Esophagus muscularis mucosa (tissue), 4 donors: Measurements from ENCODE around the gene CFAP97. TPM values are rescaled to one million over a fixed set of nuclear protein-coding genes. Genes with fewer than 3 reads are reported as not detected.

Source experiments
- DNase-seq: peaks from one replicate; pipeline ENCODE4 v3.0.0-alpha.2; 2017; ENCODE audit errors: extremely low spot score
- H3K27ac ChIP-seq, 4 donors: fragments of 200-600 bp; sonication (generic); replicated peaks in 1 of 4; 1 replicate in 3 of 4; 2 replicates in 1 of 4; pipeline ENCODE4 v1.5.1; 2016 to 2019; ENCODE audit warnings: mild to moderate bottlenecking in 1 of 4
- H3K27me3 ChIP-seq, 4 donors: fragments of 200-600 bp; sonication (generic); one replicate each; pipeline versions ENCODE4 v1.5.1 to v1.6.0; 2016 to 2019
- H3K36me3 ChIP-seq, 4 donors: fragments of 200-600 bp; sonication (generic); one replicate each; pipeline ENCODE4 v1.5.1; 2016 to 2019
- H3K4me1 ChIP-seq, 4 donors: fragments of 200-600 bp; sonication (generic); one replicate each; pipeline ENCODE4 v1.5.1; 2016 to 2019
- H3K4me3 ChIP-seq, 4 donors: fragments of 200-600 bp; sonication (generic); 1 replicate in 2 of 4; 2 replicates in 2 of 4; pipeline ENCODE4 v1.5.1; 2016 to 2019; ENCODE audit warnings: mild to moderate bottlenecking in 4 of 4, moderate library complexity in 1 of 4
- H3K9me3 ChIP-seq, 4 donors: fragments of 200-600 bp; sonication (generic); 1 replicate in 3 of 4; 2 replicates in 1 of 4; pipeline ENCODE4 v1.5.1; 2016 to 2019
- EP300 ChIP-seq: sonication (generic); formaldehyde crosslinking; IDR thresholded peaks from one replicate; pipeline ENCODE4 v1.6.1; 2017; ENCODE audit warnings: antibody characterized with exemption
- POLR2A ChIP-seq: fragments of 450-650 bp; IDR thresholded peaks from one replicate; pipeline ENCODE4 v1.6.1; 2017; ENCODE audit warnings: antibody characterized with exemption, moderate library complexity, mild to moderate bottlenecking, low read depth
- POLR2AphosphoS5 ChIP-seq, 2 donors: sonication (generic); formaldehyde crosslinking; IDR thresholded peaks; one replicate each; pipeline ENCODE4 v1.6.1; 2017; ENCODE audit warnings: antibody characterized with exemption in 2 of 2
- WGBS: methylation state at CpG from one replicate; pipeline ENCODE4 v1.1.5; 2018; 5-methylcytosine and 5-hydroxymethylcytosine counted together
- intact Hi-C: fragments of 100-400 bp; cut with DNase I; formaldehyde crosslinking; loops from one replicate; pipeline ENCODE4 v1.15.1; 2023
- total RNA-seq, 4 donors: library from RNA; depleted of rRNA; stranded (reverse); fragments of >200 nt; gene quantifications; one replicate each; pipeline versions ENCODE4 v1.1.0 to v1.2.1, GENCODE V29; 2016
- TF ChIP-seq, protein P1 (sequence below), 3 experiments: fragments of 200-600 bp in 2 of 3; fragments of 450-650 bp in 1 of 3; sonication (generic) in 2 of 3; IDR thresholded peaks; one replicate each; pipeline ENCODE4 v1.5.1; 2017 to 2019; ENCODE audit warnings: antibody characterized with exemption in 3 of 3, mild to moderate bottlenecking in 2 of 3, moderate library complexity in 1 of 3

Gene CFAP97
- total RNA-seq, 4 donors from 2014 or later, result 30.2 to 36.8 (median 35.1) TPM

DNA sequence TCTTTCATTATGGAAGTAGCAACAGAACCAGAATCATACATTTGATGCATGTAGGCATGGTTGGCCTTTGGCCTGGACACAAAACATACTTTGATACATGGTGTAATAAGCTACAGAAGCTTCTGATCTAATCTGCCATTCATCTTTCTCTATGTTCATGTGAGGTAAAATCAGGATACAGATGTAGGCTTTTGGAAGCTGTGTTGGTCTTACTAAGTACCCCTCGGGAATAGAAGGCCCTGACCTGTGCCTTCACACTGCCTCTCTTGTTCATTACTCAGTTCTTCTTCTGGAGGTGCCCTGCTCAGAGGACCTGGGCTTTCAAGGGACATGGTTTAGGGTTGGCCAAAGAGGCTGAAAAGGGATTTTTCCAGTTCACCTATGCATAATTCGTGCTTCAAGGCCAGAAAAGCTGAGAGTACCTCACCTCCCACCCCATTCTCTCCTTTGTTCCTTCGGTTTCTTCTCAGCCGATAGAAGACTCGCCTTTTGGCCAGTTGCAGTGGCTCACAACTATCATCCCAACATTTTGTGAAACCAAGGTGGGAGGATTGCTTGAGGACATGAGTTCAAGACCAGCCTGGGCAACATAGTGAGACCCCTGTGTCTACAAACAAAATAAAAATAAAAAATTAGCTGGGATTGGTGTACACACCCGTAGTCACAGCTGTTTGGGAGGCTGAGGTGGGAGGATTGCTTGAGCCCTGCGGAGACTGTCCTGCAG, 31.5 kb upstream of the CFAP97 start:
- 90% methylated on average over 7 of the region's 7 CpGs for WGBS
- Histone ChIP-seq H3K4me1 (peaks cover 6 to 20% (median 15%) of the 10 kb centered on the region in 4 donors), H3K36me3 (no peaks in the 10 kb centered on the region), H3K9me3 (no peaks in the 10 kb centered on the region), H3K27ac (no peak overlapping the region), H3K4me3 (no peak overlapping the region), H3K27me3 (no peaks in the 10 kb centered on the region)
- no peak for DNase-seq
- TF ChIP-seq POLR2AphosphoS5 (IDR thresholded peaks at IDR 0.05) (no peak), EP300 (no peak), POLR2A (no peak)
- TF ChIP-seq, protein P1, sequence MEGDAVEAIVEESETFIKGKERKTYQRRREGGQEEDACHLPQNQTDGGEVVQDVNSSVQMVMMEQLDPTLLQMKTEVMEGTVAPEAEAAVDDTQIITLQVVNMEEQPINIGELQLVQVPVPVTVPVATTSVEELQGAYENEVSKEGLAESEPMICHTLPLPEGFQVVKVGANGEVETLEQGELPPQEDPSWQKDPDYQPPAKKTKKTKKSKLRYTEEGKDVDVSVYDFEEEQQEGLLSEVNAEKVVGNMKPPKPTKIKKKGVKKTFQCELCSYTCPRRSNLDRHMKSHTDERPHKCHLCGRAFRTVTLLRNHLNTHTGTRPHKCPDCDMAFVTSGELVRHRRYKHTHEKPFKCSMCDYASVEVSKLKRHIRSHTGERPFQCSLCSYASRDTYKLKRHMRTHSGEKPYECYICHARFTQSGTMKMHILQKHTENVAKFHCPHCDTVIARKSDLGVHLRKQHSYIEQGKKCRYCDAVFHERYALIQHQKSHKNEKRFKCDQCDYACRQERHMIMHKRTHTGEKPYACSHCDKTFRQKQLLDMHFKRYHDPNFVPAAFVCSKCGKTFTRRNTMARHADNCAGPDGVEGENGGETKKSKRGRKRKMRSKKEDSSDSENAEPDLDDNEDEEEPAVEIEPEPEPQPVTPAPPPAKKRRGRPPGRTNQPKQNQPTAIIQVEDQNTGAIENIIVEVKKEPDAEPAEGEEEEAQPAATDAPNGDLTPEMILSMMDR (IDR thresholded peaks at IDR 0.05), result no peak
- intact Hi-C loops, result no loop called here

DNA sequence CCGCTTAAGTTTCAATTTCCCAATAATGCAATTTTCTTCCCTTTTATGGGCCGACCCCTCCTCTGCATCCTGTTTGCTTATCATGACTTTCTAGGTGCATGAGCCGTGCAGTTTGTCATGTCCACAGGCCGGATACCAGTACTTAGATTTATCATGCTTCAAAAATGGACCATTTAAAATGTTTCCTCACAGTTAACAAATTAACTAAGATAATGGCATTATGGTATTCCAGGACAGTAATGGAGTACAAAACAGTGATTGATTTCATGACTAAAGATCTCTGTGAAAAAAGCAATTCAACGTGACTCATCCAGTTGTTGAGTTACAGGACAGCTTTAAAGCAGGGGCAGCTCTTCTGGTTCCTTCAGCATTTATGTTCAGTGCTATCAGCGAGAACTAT, 28.6 kb upstream of the CFAP97 start:
- Histone ChIP-seq H3K4me1 (peaks cover 11 to 36% (median 26%) of the 10 kb centered on the region in 4 donors), H3K27ac (no peak overlapping the region), H3K27me3 (no peaks in the 10 kb centered on the region), H3K4me3 (no peak overlapping the region), H3K9me3 (no peaks in the 10 kb centered on the region), H3K36me3 (no peaks in the 10 kb centered on the region)
- TF ChIP-seq EP300 (no peak), POLR2AphosphoS5 (IDR thresholded peaks at IDR 0.05) (no peak), POLR2A (no peak)
- intact Hi-C loops, result no loop called here
- DNase-seq, result no peak
- WGBS, result 89% methylated on average over 6 of the region's 6 CpGs

DNA sequence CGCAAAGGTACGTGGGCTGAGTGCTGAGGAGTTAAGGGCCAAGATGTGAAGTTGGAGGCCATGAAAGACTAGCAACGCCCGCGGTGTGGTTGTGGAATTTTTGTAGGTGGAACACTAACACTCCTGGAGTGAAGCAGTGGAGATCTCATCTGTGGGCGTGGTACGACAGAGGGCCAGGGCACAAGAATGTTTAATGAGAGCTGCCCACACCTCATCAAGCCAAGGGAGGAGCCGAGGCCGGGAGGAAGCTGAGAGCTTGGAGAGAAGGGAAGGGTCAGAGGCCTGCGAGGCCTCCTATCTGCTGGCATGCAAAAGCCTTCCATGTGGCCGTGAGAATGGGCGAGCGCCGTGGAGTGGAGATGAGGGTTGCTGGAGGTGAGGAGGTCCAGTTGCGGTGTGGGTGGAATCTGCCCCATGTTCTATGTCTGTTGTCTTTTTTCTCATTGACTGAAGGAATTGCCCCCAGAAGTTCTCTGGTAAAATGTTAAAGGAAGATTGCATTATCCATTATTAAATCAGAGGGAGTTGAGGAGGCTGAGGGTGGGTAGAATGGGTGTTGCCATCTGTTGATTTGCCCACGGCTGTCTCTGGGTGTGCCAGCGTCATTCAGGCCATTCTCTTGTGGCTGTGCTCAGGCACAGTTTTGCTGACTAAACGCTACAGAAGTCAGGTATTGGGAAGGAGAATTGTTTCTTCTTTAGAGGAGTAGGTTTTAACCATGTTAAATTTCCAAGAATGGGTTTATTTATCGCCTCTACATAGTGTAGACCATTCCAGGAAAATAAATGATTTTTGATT, 25.4 kb upstream of the CFAP97 start:
- 94% methylated on average over 19 of the region's 19 CpGs for WGBS

DNA sequence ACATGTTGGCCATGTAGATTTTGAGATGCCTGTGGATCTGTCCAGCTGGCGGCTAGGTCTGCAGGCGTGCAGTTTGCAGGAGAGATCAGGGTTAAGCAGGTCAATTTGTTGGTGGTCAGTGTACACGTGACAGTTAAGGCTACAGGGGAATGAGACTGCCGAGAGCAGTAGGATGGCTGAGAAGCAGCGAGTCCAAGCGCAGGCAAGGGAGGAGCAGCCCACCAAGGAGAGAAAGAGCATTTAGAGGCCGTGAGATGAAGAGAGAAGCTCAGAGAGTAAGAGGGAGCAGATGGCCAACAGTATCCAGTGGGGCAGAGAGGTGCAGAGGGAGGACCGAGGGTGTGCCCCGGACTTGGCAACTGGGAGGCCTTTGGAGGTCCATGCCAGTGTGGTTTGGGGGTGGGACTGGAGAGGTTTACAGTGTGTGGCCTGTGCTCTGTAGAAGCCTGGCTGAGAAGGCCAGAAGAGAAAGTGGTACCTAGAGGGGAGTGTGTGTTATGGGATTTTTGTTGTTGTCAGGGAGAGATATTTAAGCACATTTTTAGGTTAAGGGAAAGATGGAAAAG, 24.0 kb upstream of the CFAP97 start:
- 89% methylated on average over 9 of the region's 9 CpGs for WGBS
- Histone ChIP-seq H3K27me3 (no peaks in the 10 kb centered on the region), H3K4me3 (no peak overlapping the region), H3K4me1 (peaks cover 9 to 33% (median 22%) of the 10 kb centered on the region in 4 donors), H3K27ac (peak overlapping the region; percentile 52 to 73 (median 64)), H3K36me3 (no peaks in the 10 kb centered on the region), H3K9me3 (no peaks in the 10 kb centered on the region)
- intact Hi-C loops, result no loop called here
- TF ChIP-seq EP300 (no peak), POLR2AphosphoS5 (IDR thresholded peaks at IDR 0.05) (no peak), POLR2A (no peak)
- TF ChIP-seq, protein P1 (IDR thresholded peaks at IDR 0.05), result no peak
- no peak for DNase-seq

More for the DNA sequence above, 25.4 kb upstream of the CFAP97 start:
- Histone ChIP-seq H3K27me3 (no peaks in the 10 kb centered on the region), H3K27ac (peak overlapping the region in 3 of 4 donors; percentile 5 to 73 (median 31)), H3K4me1 (peaks cover 9 to 31% (median 21%) of the 10 kb centered on the region in 4 donors), H3K9me3 (no peaks in the 10 kb centered on the region), H3K36me3 (no peaks in the 10 kb centered on the region), H3K4me3 (no peak overlapping the region)
- DNase-seq, result no peak
- TF ChIP-seq, protein P1 (IDR thresholded peaks at IDR 0.05), result no peak
- TF ChIP-seq EP300, result no peak
- TF ChIP-seq POLR2AphosphoS5 (IDR thresholded peaks at IDR 0.05), result no peak
- TF ChIP-seq POLR2A, result no peak
- intact Hi-C loops, result no loop called here

DNA sequence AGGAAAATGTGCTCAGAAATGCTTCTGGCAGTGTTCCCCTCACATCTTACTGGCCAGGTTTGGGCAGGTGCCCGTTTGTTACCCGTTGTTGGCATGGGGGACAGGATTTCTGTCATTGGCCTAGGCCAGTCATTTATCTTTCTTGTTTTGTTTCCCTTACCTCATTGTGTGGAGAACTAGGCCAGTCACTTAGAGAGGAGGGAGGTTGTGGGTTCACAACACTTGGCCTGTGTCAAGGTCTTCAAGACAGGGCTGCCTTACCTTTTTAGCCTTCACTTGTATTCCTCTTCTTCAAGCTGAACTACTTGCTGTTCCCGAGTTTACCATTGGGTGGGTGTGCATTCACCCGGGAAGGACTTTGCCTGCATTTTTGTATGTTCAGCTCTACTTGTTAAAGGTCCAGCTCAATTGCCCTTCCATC, 23.3 kb upstream of the CFAP97 start:
- WGBS, result 29% methylated on average over 4 of the region's 4 CpGs
- H3K9me3 ChIP-seq, result no peaks in the 10 kb centered on the region
- no peaks in the 10 kb centered on the region for H3K36me3 ChIP-seq
- intact Hi-C loops, result no loop called here
- DNase-seq, result no peak
- TF ChIP-seq EP300 (no peak), POLR2AphosphoS5 (IDR thresholded peaks at IDR 0.05) (peak in 1 of 2 donors; percentile 29), POLR2A (no peak)
- TF ChIP-seq, protein P1 (IDR thresholded peaks at IDR 0.05), result peak in 1 of 3 experiments; percentile 23
- no peaks in the 10 kb centered on the region for H3K27me3 ChIP-seq
- H3K4me1 ChIP-seq, result peaks cover 9 to 34% (median 24%) of the 10 kb centered on the region in 4 donors
- H3K4me3 ChIP-seq, result no peak overlapping the region
- peak overlapping the region; percentile 52 to 73 (median 64) for H3K27ac ChIP-seq
